Astrocyte (in vitro differentiated cells and primary cell): Measurements from ENCODE around the gene NINL.

ENCODE experiments used
- EZH2 ChIP-seq: IDR thresholded peaks from 2 replicates; pipeline ENCODE4 v1.6.1; 2012; ENCODE audit warnings: mild to moderate bottlenecking, low read length, inconsistent platforms; ENCODE audit not compliant: insufficient read depth
- TF ChIP-seq, protein P1 (sequence below): IDR thresholded peaks from 2 replicates; pipeline ENCODE4 v1.5.1; 2011; ENCODE audit warnings: low read depth, mild to moderate bottlenecking, inconsistent platforms, low read length, moderate library complexity; ENCODE audit not compliant: insufficient read depth

- TF ChIP-seq, protein P1, sequence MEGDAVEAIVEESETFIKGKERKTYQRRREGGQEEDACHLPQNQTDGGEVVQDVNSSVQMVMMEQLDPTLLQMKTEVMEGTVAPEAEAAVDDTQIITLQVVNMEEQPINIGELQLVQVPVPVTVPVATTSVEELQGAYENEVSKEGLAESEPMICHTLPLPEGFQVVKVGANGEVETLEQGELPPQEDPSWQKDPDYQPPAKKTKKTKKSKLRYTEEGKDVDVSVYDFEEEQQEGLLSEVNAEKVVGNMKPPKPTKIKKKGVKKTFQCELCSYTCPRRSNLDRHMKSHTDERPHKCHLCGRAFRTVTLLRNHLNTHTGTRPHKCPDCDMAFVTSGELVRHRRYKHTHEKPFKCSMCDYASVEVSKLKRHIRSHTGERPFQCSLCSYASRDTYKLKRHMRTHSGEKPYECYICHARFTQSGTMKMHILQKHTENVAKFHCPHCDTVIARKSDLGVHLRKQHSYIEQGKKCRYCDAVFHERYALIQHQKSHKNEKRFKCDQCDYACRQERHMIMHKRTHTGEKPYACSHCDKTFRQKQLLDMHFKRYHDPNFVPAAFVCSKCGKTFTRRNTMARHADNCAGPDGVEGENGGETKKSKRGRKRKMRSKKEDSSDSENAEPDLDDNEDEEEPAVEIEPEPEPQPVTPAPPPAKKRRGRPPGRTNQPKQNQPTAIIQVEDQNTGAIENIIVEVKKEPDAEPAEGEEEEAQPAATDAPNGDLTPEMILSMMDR = no peak
- no peak for TF ChIP-seq EZH2
These were observed 37.3 kb downstream of the NINL start for GRCh38 chr20:25547999-25548398.
